Omental fat pad (tissue), 4 donors: ENCODE results near the gene QTRT2. TPM values are rescaled to one million over a fixed set of nuclear protein-coding genes. Genes with fewer than 3 reads are reported as not detected.
A peak's percentile ranks its signal among the peaks of the same experiment; 100 is the strongest.

Experiments
- ATAC-seq: fragments of 150-250 bp; one replicate; pipeline ENCODE4 v1.9.1; 2016; ENCODE audit warnings: mild to moderate bottlenecking, moderate library complexity; ENCODE audit not compliant: low FRiP score
- DNase-seq: peaks from one replicate; pipeline ENCODE4 v3.0.0-alpha.2; 2019; ENCODE audit warnings: low spot score
- total RNA-seq, 4 donors: library from RNA; depleted of rRNA; stranded (reverse); fragments of >200 nt; gene quantifications; one replicate each; pipeline ENCODE4 v1.1.0, GENCODE V29; 2016
- TF ChIP-seq, protein P1 (sequence below), 3 donors: fragments of 450-650 bp; IDR thresholded peaks; one replicate each; pipeline ENCODE4 v1.5.1; 2016 to 2017; ENCODE audit warnings: antibody characterized with exemption in 3 of 3, mild to moderate bottlenecking in 3 of 3, moderate library complexity in 2 of 3

The QTRT2 gene
- total RNA-seq, 4 donors from 2014 or later = 11.4 to 36.1 (median 15.1) TPM

DNA sequence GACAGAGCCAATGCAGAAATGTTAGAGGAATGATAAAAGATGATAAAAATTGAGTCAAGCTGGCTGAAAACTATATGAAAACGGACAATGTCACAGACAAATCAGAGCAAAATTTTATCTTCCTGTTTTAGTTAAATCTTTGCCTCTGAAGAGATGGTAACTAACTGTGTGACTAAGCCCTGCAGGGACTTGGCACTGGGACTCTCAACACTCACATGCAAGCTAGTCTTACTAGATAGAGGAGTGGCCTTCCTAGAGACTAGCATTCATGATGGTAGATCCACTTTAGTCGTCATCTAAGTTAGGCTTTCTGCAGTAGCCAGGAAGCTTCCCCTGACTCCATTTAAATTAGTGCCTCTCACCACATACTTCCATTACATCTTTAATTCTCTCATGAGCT is 4.3 kb upstream of the QTRT2 start:
- no peak for ATAC-seq
- no peak for DNase-seq
- TF ChIP-seq, protein P1, sequence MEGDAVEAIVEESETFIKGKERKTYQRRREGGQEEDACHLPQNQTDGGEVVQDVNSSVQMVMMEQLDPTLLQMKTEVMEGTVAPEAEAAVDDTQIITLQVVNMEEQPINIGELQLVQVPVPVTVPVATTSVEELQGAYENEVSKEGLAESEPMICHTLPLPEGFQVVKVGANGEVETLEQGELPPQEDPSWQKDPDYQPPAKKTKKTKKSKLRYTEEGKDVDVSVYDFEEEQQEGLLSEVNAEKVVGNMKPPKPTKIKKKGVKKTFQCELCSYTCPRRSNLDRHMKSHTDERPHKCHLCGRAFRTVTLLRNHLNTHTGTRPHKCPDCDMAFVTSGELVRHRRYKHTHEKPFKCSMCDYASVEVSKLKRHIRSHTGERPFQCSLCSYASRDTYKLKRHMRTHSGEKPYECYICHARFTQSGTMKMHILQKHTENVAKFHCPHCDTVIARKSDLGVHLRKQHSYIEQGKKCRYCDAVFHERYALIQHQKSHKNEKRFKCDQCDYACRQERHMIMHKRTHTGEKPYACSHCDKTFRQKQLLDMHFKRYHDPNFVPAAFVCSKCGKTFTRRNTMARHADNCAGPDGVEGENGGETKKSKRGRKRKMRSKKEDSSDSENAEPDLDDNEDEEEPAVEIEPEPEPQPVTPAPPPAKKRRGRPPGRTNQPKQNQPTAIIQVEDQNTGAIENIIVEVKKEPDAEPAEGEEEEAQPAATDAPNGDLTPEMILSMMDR (IDR thresholded peaks at IDR 0.05) = no peak

DNA sequence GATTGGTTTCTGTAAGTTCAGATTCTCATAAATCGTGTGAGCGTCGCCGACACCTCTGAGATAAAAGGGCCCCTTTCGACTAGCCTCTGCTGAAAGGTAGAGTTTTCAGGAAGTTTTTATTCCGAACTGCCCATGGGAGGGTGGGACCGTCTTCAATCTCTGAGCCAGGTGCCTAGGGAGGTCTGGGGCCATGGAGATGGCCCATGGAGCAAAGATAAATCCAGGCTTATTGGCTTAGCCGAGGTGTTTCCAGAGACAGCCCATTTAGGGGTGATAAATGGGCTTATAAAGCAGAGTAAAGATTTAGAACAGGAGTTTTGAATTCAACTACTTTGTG is 442 bp downstream of the QTRT2 start:
- TF ChIP-seq, protein P1 (IDR thresholded peaks at IDR 0.05) = no peak
- no peak for DNase-seq
- peak; percentile 26 for ATAC-seq

DNA sequence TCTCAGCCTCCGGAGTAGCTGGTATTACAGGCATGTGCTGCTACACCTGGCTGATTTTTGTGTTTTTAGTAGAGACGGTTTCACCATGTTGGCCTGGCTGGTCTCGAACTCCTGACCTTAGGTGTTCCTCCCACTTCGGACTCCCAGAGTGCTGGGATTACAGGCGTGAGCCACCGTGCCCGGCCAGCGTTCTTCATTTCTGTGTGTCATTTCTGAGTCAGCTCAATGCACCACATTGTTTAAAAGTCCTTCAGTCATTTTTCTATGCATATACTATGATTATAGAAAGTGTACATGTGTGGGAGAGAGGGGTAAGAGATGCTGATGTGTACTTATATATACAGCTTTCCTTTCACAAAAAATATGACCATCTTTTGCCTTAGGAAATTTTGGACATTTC is 2.1 kb downstream of the QTRT2 start:
- ATAC-seq (no peak), DNase-seq (no peak)
- TF ChIP-seq, protein P1 (IDR thresholded peaks at IDR 0.05) = no peak

DNA sequence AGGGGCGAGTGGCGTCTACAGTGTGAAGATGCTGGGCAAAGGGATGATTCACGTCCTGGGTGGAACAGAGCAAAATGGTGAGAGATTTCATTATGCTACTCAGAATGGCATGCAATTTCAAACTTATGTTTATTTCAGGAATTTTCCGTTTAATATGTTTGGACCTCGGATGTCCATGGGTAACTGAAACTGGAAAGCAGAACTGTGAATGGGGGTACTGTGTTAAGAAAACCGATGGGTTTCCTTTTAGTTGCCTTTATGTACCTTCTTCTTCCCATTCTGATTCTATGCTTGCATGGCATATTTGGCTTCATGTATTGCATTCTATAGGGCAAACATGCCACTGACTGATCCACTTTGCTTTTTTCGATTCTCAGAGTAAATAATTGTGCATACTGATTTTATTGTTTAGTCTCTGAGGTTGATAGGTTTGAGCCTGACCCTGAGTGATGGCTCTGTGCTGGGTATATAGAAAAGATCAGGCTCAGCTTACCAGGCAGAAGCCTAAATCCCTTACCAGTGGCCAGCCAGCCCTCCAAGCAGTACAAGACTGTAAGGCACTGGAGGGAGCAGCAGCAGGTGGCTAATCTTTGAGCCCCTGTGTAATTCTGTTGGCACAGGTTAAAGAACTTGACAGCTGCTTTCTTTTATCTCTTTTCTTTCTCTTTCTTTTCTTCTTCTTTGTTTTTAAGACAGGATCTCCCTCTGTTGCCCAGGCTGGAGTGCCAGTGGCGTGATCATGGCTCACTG is 4.5 kb downstream of the QTRT2 start:
- DNase-seq = no peak
- TF ChIP-seq, protein P1 (IDR thresholded peaks at IDR 0.05) = no peak
- ATAC-seq = no peak

DNA sequence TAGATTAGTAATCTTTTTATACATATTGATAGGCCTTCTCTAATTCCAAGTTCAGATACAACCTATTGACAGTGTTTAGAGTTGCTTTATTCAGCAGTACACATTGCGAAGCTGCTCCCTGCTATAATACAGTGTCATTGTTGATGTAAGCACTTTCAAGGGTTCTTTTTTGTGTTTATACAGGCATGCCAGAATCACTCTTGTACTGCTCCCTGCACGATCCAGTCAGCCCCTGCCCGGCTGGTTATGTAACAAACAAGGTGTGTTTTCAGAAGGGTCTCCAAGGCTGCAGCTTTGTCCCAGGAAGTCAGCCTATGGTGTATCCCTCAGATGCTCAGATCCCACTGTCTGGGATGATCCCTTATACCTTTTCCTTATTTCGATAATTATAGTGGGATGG is 11.3 kb downstream of the QTRT2 start:
- DNase-seq (no peak), ATAC-seq (no peak)
- TF ChIP-seq, protein P1 (IDR thresholded peaks at IDR 0.05) = no peak

DNA sequence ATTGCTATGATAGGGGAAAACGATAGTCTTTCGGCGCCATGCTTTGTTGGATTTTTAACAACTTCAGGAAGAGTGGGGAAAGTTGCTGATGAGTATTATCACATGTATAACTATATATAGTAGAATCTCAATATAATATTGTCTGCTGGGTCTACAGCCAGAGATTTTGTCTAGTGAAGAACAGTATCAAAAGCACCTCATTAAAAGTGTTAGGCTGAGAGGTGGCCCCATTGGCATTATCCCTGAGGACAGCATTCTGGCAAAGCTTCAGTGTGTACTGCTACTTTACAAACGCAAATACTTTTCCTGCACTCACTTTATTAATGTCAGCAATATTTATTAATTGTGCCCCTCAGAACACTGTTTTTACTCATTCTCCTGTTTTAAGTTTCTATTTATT is 11.8 kb downstream of the QTRT2 start:
- DNase-seq (no peak), ATAC-seq (no peak)
- TF ChIP-seq, protein P1 (IDR thresholded peaks at IDR 0.05) = no peak

DNA sequence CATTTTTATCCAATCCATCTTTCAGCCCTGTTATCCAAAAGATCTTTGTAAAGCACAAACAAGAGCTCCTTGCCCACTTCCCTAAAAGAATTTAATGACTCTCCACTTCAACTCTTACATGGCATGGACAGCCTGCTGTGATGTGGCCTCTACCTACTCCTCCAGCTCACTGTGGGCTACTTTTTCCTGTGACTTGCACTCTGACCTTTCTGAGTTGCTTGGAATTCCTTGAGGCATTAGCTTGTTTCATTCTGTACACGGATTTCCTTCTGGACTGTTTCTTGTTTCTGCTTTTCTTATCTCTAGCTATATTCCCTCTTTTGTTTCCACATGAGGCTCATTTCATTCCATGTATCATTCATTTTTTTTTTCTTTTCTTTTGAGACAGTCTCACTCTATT is 15.2 kb downstream of the QTRT2 start:
- no peak for DNase-seq
- ATAC-seq = no peak
- TF ChIP-seq, protein P1 (IDR thresholded peaks at IDR 0.05) = no peak
